IMR-90 (cell line): ENCODE measurements around the gene EVA1A. TPM values are rescaled to one million over a fixed set of nuclear protein-coding genes. Genes with fewer than 3 reads are reported as not detected.

Experiments used
- ATAC-seq: fragments of 200-7000 bp; cut with Tn5 transposase; 2 replicates; pipeline ENCODE4 v1.9.1; 2020; ENCODE audit warnings: low read depth, mild to moderate bottlenecking, moderate library complexity
- BruUV-seq: library from RNA; stranded (reverse); fragments of 400-500 nt; replicated peaks from 2 replicates; lab custom pipeline; 2021; lab: Mats Ljungman, UMichigan
- CTCF ChIA-PET: fragments of 300-600 bp; formaldehyde crosslinking; extraction: SDS; loops from one replicate; lab custom pipeline; 2021; ENCODE audit warnings: antibody characterized with exemption; lab: Yijun Ruan, JAX
- POLR2A ChIA-PET: fragments of 300-600 bp; sonication (Branson Sonifier 250); formaldehyde crosslinking; loops from one replicate; lab custom pipeline; 2022; ENCODE audit warnings: antibody characterized with exemption; ENCODE audit not compliant: unreplicated experiment; lab: Charles Lee
- DNase-seq: peaks from one replicate; pipeline ENCODE4 v3.0.0; 2013
- H2AFZ ChIP-seq: replicated peaks from 2 replicates; pipeline ENCODE3; 2013; ENCODE audit warnings: low read length, mild to moderate bottlenecking; ENCODE audit not compliant: poor library complexity
- H2AK5ac ChIP-seq: 2 replicates; pipeline ENCODE4 v1.6.1; 2013; ENCODE audit warnings: low read depth, low read length, inconsistent platforms
- H2AK9ac ChIP-seq: replicated peaks from 2 replicates; pipeline ENCODE3; 2013; ENCODE audit warnings: mild to moderate bottlenecking, low read depth, low read length, moderate library complexity; ENCODE audit not compliant: poor library complexity
- H2BK120ac ChIP-seq: 2 replicates; pipeline ENCODE4 v1.6.1; 2013; ENCODE audit warnings: low read depth, low read length, inconsistent platforms
- H2BK15ac ChIP-seq: 3 replicates; pipeline ENCODE4 v1.6.1; 2013; ENCODE audit warnings: low read depth, low read length, inconsistent platforms
- H2BK20ac ChIP-seq: 2 replicates; pipeline ENCODE4 v1.6.1; 2013; ENCODE audit warnings: low read depth, mild to moderate bottlenecking, inconsistent platforms, low read length, moderate library complexity
- H2BK5ac ChIP-seq: 2 replicates; pipeline ENCODE4 v1.6.1; 2013; ENCODE audit warnings: mild to moderate bottlenecking, low read depth, low read length, inconsistent platforms; ENCODE audit not compliant: poor library complexity, severe bottlenecking
- H3K14ac ChIP-seq: replicated peaks from 2 replicates; pipeline ENCODE4 v1.6.1; 2013; ENCODE audit warnings: low read depth, low read length, inconsistent platforms
- H3K18ac ChIP-seq: 2 replicates; pipeline ENCODE4 v1.6.1; 2013; ENCODE audit warnings: low read depth, low read length, control low read depth
- H3K23ac ChIP-seq: 2 replicates; pipeline ENCODE4 v1.6.1; 2013; ENCODE audit warnings: low read depth, low read length, inconsistent platforms
- H3K27ac ChIP-seq: 2 replicates; pipeline ENCODE4 v1.5.1; 2013; ENCODE audit warnings: mild to moderate bottlenecking, control low read depth, low read length; ENCODE audit not compliant: insufficient read depth
- H3K27me3 ChIP-seq: 2 replicates; pipeline ENCODE4 v1.6.1; 2013; ENCODE audit warnings: low read length; ENCODE audit not compliant: control insufficient read depth, insufficient read depth
- H3K36me3 ChIP-seq: 2 replicates; pipeline ENCODE4 v1.6.1; 2013; ENCODE audit warnings: low read length, mixed read lengths; ENCODE audit not compliant: control insufficient read depth, insufficient read depth
- H3K4ac ChIP-seq: 2 replicates; pipeline ENCODE4 v1.6.1; 2013; ENCODE audit warnings: low read depth, low read length, inconsistent platforms
- H3K4me1 ChIP-seq: 2 replicates; pipeline ENCODE4 v1.6.1; 2013; ENCODE audit warnings: low read length, mixed read lengths; ENCODE audit not compliant: control insufficient read depth, insufficient read depth
- H3K4me2 ChIP-seq: 2 replicates; pipeline ENCODE4 v1.6.1; 2013; ENCODE audit warnings: low read depth, mild to moderate bottlenecking, control low read depth, low read length, moderate library complexity
- H3K4me3 ChIP-seq: 2 replicates; pipeline ENCODE4 v1.5.1; 2013; ENCODE audit warnings: low read depth, mild to moderate bottlenecking, control low read depth, low read length, moderate library complexity; ENCODE audit not compliant: insufficient read depth
- H3K56ac ChIP-seq: 2 replicates; pipeline ENCODE4 v1.6.1; 2013; ENCODE audit warnings: low read length, inconsistent platforms; ENCODE audit not compliant: insufficient read depth; ENCODE audit errors: extremely low read depth
- H3K79me1 ChIP-seq, 2 experiments: 2 replicates each; pipeline ENCODE4 v1.6.1; 2013; ENCODE audit warnings: low read length in 2 of 2, inconsistent platforms in 1 of 2, low read depth in 1 of 2
- H3K9ac ChIP-seq: 2 replicates; pipeline ENCODE4 v1.6.1; 2013; ENCODE audit warnings: low read depth, low read length, control low read depth
- H3K9me1 ChIP-seq: 2 replicates; pipeline ENCODE4 v1.6.1; 2013; ENCODE audit warnings: low read length, inconsistent platforms; ENCODE audit not compliant: insufficient read depth
- H3K9me3 ChIP-seq: 2 replicates; pipeline ENCODE4 v1.6.1; 2013; ENCODE audit warnings: low read length; ENCODE audit not compliant: control insufficient read depth, insufficient read depth
- H4K20me1 ChIP-seq: 2 replicates; pipeline ENCODE4 v1.6.1; 2013; ENCODE audit warnings: low read length, inconsistent platforms; ENCODE audit not compliant: insufficient read depth
- H4K5ac ChIP-seq: 2 replicates; pipeline ENCODE4 v1.6.1; 2013; ENCODE audit warnings: mild to moderate bottlenecking, low read depth, low read length, control low read depth
- H4K8ac ChIP-seq, 2 experiments: 2 replicates each; pipeline ENCODE4 v1.6.1; 2013; ENCODE audit warnings: low read depth in 2 of 2, low read length in 2 of 2, control low read depth in 1 of 2, inconsistent platforms in 1 of 2
- H4K91ac ChIP-seq: 2 replicates; pipeline ENCODE4 v1.6.1; 2013; ENCODE audit warnings: low read depth, low read length, inconsistent platforms; ENCODE audit not compliant: insufficient read depth
- FOS ChIP-seq: fragments of 150-350 bp; IDR thresholded peaks from 2 replicates; pipeline ENCODE4 v1.6.1; 2016; ENCODE audit warnings: low read depth, low read length
- MAFK ChIP-seq: IDR thresholded peaks from 2 replicates; pipeline ENCODE4 v1.6.1; 2012; ENCODE audit warnings: low read depth, low read length, improper control_type of control experiment
- RFX5 ChIP-seq: IDR thresholded peaks from 2 replicates; pipeline ENCODE4 v1.8.0; 2012; ENCODE audit warnings: low read depth, mild to moderate bottlenecking, low read length, moderate library complexity
- USF2 ChIP-seq: fragments of 150-350 bp; IDR thresholded peaks from 2 replicates; pipeline ENCODE4 v1.6.1; 2017; ENCODE audit warnings: mild to moderate bottlenecking, antibody characterized with exemption, low read length, low read depth
- WGBS, 2 experiments: methylation state at CpG; one replicate each; pipeline versions ENCODE4 v1.1.5 to v1.1.7; 2013; ENCODE audit warnings: missing lambda C conversion rate in 2 of 2; ENCODE audit not compliant: insufficient read length in 1 of 2; ENCODE audit errors: extremely low coverage in 2 of 2; 5-methylcytosine and 5-hydroxymethylcytosine counted together
- dilution Hi-C: fragments of 300-500 bp; cut with HindIII; formaldehyde crosslinking; loops from one replicate; pipeline ENCODE4 v1.14.3; 2018; ENCODE audit warnings: low sequenced_read_pairs; ENCODE audit not compliant: unreplicated experiment
- in situ Hi-C: fragments of 300-500 bp; cut with MboI; formaldehyde crosslinking; loops from 3 replicates; pipeline ENCODE4 v1.14.3; 2019; ENCODE audit warnings: low sequenced_read_pairs, inconsistent platforms, mixed read lengths
- intact Hi-C: fragments of 100-400 bp; cut with micrococcal nuclease; formaldehyde crosslinking; loops from 2 replicates; pipeline ENCODE4 v1.10.0; 2022
- polyA plus RNA-seq, 3 experiments: library from polyadenylated mRNA; depleted of rRNA; stranded (reverse); fragments of >200 nt; gene quantifications; 2 replicates each; pipeline ENCODE4 v1.2.3, GENCODE V29; 2012; ENCODE audit warnings: low replicate concordance in 1 of 3
- total RNA-seq: library from RNA; depleted of rRNA; stranded (reverse); fragments of >200 nt; gene quantifications from 2 replicates; pipeline ENCODE4 v1.2.3, GENCODE V29; 2012

Gene EVA1A
- total and polyA plus RNA-seq, 2 of the 4 experiments (the other 2 are of a cell fraction): 54.5 to 93.7 TPM

GRCh38 chr2:75571730-75572430 lies 11.1 kb upstream of the EVA1A start:
- Histone ChIP-seq H3K23ac (peak overlapping the region; percentile 51; the same call in 1 of the 2 replicates), H3K4me2 (no peak overlapping the region), H4K20me1 (no peaks in the 10 kb centered on the region), H3K4ac (no peak overlapping the region; the same call in 1 of the 2 replicates), H3K18ac (no peak overlapping the region), H3K79me1 (0 out of 4 replicates have a peak, but pooled peaks cover 0 to 8% of the 10 kb centered on the region in 2 experiments), H3K27me3 (no peaks in the 10 kb centered on the region), H4K8ac (peak overlapping the region in 1 of 2 experiments; percentile 24; a peak in 2 of 4 replicates), H2BK5ac (no peak overlapping the region), H3K36me3 (no peaks in the 10 kb centered on the region), H2BK120ac (0 out of 2 replicates have a peak overlapping the region, but pooled peaks have one; percentile 14), H3K27ac (no peak overlapping the region), H3K9me1 (peaks cover 12% of the 10 kb centered on the region; the same call in 1 of the 2 replicates), H3K9ac (no peak overlapping the region), H3K4me1 (peaks cover 8% of the 10 kb centered on the region), H3K4me3 (no peak overlapping the region), H4K5ac (no peak overlapping the region), H2AK9ac (no peak overlapping the region), H2AFZ (peak overlapping the region; percentile 62), H3K9me3 (no peaks in the 10 kb centered on the region), H3K14ac (peak overlapping the region; percentile 30; the same call in 1 of the 2 replicates), H3K56ac (no peak overlapping the region), H2AK5ac (peak overlapping the region; percentile 2; the same call in 1 of the 2 replicates), H2BK20ac (peak overlapping the region; percentile 1; the same call in 1 of the 2 replicates), H2BK15ac (no peak overlapping the region), H4K91ac (no peak overlapping the region; the same call in 1 of the 2 replicates)
- peak; percentile 68 for DNase-seq
- no peak for TF ChIP-seq USF2
- TF ChIP-seq FOS: peak; percentile 25; the same call in 1 of the 2 replicates
- peak; percentile 37; the same call in 1 of the 2 replicates for TF ChIP-seq MAFK
- TF ChIP-seq RFX5: no peak
- no CpG with 5 or more reads among the region's 4 CpGs for WGBS, 2 experiments
- intact Hi-C loops: no loop called here
- CTCF ChIA-PET: no interaction called here
- dilution Hi-C loops: no loop called here
- in situ Hi-C loops: no loop called here
- no TSS peak for BruUV-seq
- POLR2A ChIA-PET: no interaction called here
- peak; percentile 40 for ATAC-seq
